Osteoblast (primary cell): Measurements from ENCODE around the gene MINK1. TPM values are rescaled to one million over a fixed set of nuclear protein-coding genes. Genes with fewer than 3 reads are reported as not detected.

Source experiments
- DNase-seq: peaks from one replicate; pipeline ENCODE4 v3.0.0; 2011; ENCODE audit warnings: low spot score, mixed read lengths; ENCODE audit not compliant: insufficient read length; ENCODE audit errors: missing footprints
- H2AFZ ChIP-seq: 2 replicates; pipeline ENCODE4 v1.6.0; 2011; ENCODE audit warnings: mild to moderate bottlenecking, low read length
- H3K27ac ChIP-seq: 2 replicates; pipeline ENCODE4 v1.5.1; 2011; ENCODE audit warnings: mild to moderate bottlenecking, low read depth, low read length, moderate library complexity
- H3K27me3 ChIP-seq: 2 replicates; pipeline ENCODE4 v1.6.0; 2012; ENCODE audit warnings: mild to moderate bottlenecking, control low read depth, inconsistent platforms, low read length, moderate library complexity; ENCODE audit not compliant: insufficient read depth
- H3K36me3 ChIP-seq: 2 replicates; pipeline ENCODE4 v1.5.1; 2011; ENCODE audit warnings: mild to moderate bottlenecking, low read length, control low read depth, moderate library complexity; ENCODE audit not compliant: insufficient read depth
- H3K4me1 ChIP-seq: 2 replicates; pipeline ENCODE4 v1.5.1; 2011; ENCODE audit warnings: mild to moderate bottlenecking, low read length, control low read depth, moderate library complexity; ENCODE audit not compliant: insufficient read depth
- H3K4me2 ChIP-seq: 2 replicates; pipeline ENCODE4 v1.6.0; 2011; ENCODE audit warnings: mild to moderate bottlenecking, low read length; ENCODE audit not compliant: insufficient read depth
- H3K4me3 ChIP-seq: fragments of 200-600 bp; sonication (generic); 3 replicates; pipeline ENCODE4 v1.5.1; 2012; ENCODE audit warnings: mild to moderate bottlenecking, low read length, inconsistent platforms; ENCODE audit not compliant: insufficient read depth
- H3K79me2 ChIP-seq: 2 replicates; pipeline ENCODE4 v1.6.0; 2012; ENCODE audit warnings: mild to moderate bottlenecking, low read length, control low read depth, inconsistent platforms; ENCODE audit not compliant: insufficient read depth
- H3K9me3 ChIP-seq: 2 replicates; pipeline ENCODE4 v1.5.1; 2011; ENCODE audit warnings: low read depth, low read length, control low read depth
- H4K20me1 ChIP-seq: 2 replicates; pipeline ENCODE4 v1.6.0; 2012; ENCODE audit warnings: mild to moderate bottlenecking, low read length, control low read depth; ENCODE audit not compliant: insufficient read depth
- CTCF ChIP-seq: IDR thresholded peaks from 2 replicates; pipeline ENCODE4 v1.5.1; 2011; ENCODE audit warnings: mild to moderate bottlenecking, low read depth, low read length, moderate library complexity; ENCODE audit errors: extremely low read depth
- total RNA-seq: library from RNA; depleted of rRNA; stranded (reverse); fragments of >200 nt; gene quantifications from 2 replicates; pipeline ENCODE4 v1.2.3, GENCODE V29; 2012

The MINK1 gene
- total RNA-seq, 1 donor: 34.4 TPM

GRCh38 chr17:4896332-4897197 lies 63.4 kb downstream of the MINK1 start:
- Histone ChIP-seq H3K4me1 (peaks cover 10% of the 10 kb centered on the region), H3K4me3 (no peak overlapping the region), H3K9me3 (no peaks in the 10 kb centered on the region), H3K27ac (no peak overlapping the region), H2AFZ (no peak overlapping the region), H3K4me2 (no peak overlapping the region), H4K20me1 (peaks cover 5% of the 10 kb centered on the region), H3K36me3 (peaks cover 40% of the 10 kb centered on the region), H3K27me3 (no peaks in the 10 kb centered on the region), H3K79me2 (no peaks in the 10 kb centered on the region)
- TF ChIP-seq CTCF: no peak
- peak; percentile 80 for DNase-seq

DNA sequence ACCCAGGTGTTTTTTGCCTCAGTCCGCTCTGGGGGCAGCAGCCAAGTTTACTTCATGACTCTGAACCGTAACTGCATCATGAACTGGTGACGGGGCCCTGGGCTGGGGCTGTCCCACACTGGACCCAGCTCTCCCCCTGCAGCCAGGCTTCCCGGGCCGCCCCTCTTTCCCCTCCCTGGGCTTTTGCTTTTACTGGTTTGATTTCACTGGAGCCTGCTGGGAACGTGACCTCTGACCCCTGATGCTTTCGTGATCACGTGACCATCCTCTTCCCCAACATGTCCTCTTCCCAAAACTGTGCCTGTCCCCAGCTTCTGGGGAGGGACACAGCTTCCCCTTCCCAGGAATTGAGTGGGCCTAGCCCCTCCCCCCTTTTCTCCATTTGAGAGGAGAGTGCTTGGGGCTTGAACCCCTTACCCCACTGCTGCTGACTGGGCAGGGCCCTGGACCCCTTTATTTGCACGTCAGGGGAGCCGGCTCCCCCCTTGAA lies 64.1 kb downstream of the MINK1 start:
- H2AFZ ChIP-seq: no peak overlapping the region
- TF ChIP-seq CTCF: no peak
- H3K27me3 ChIP-seq: no peaks in the 10 kb centered on the region
- H3K4me1 ChIP-seq: peaks cover 10% of the 10 kb centered on the region
- H4K20me1 ChIP-seq: peaks cover 5% of the 10 kb centered on the region
- no peaks in the 10 kb centered on the region for H3K79me2 ChIP-seq
- no peaks in the 10 kb centered on the region for H3K9me3 ChIP-seq
- H3K27ac ChIP-seq: no peak overlapping the region
- H3K4me3 ChIP-seq: no peak overlapping the region
- peaks cover 36% of the 10 kb centered on the region for H3K36me3 ChIP-seq
- H3K4me2 ChIP-seq: no peak overlapping the region
- DNase-seq: peak; percentile 52

DNA sequence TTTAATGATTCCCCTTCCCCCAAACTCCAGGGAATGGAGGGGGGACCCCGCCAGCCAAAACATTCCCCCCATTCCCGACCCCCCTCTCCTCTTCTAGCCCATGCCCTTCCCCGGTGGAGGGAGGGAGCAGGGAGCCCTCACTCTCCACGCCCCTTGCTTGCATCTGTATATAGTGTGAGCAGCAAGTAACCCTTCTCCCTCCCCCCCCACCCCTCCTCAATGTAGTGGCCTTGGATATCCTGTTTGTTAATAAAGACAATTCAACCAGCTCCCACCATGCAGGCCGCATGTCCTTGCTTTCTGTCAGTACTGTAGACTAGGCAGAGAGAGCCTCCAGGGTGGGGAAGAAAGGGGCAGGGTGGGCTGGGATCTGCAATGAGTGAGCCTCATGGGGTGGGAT lies 64.6 kb downstream of the MINK1 start:
- H3K4me3 ChIP-seq: no peak overlapping the region
- peak; percentile 77 for DNase-seq
- no peak overlapping the region for H3K27ac ChIP-seq
- no peaks in the 10 kb centered on the region for H3K27me3 ChIP-seq
- H2AFZ ChIP-seq: no peak overlapping the region
- H3K9me3 ChIP-seq: no peaks in the 10 kb centered on the region
- peaks cover 5% of the 10 kb centered on the region for H4K20me1 ChIP-seq
- no peak for TF ChIP-seq CTCF
- peaks cover 31% of the 10 kb centered on the region for H3K36me3 ChIP-seq
- peaks cover 10% of the 10 kb centered on the region for H3K4me1 ChIP-seq
- no peaks in the 10 kb centered on the region for H3K79me2 ChIP-seq
- no peak overlapping the region for H3K4me2 ChIP-seq

DNA sequence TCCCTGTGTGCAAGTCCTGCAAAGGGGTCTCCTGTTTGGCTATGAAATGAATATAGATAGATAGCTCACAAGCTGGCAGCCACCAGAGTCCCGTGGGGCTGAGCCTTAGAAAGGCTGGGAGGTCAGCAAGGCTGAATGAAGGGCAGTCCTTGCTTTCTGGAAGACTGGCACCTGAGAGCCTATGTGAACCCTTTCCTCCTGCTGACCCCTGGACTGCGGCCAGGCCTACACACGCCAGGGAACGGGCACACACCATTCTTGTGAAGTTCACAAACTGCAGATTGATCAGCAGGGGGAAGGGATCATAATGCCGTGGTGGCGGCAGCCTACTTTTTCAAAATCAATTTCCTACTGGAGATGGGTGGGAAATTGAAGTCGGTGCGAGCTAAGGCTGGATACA lies 65.2 kb downstream of the MINK1 start:
- Histone ChIP-seq H3K36me3 (peaks cover 29% of the 10 kb centered on the region), H3K27me3 (no peaks in the 10 kb centered on the region), H3K9me3 (no peaks in the 10 kb centered on the region), H3K4me2 (peak overlapping the region; percentile 85), H3K4me3 (no peak overlapping the region), H3K4me1 (peaks cover 13% of the 10 kb centered on the region), H3K79me2 (no peaks in the 10 kb centered on the region), H4K20me1 (peaks cover 7% of the 10 kb centered on the region), H2AFZ (no peak overlapping the region), H3K27ac (no peak overlapping the region)
- TF ChIP-seq CTCF: no peak
- peak; percentile 68 for DNase-seq
